Ishikawa (cell line): ENCODE results near the gene RSL1D1.

Experiments used
- CEBPB ChIP-seq: IDR thresholded peaks from 2 replicates; pipeline ENCODE4 v1.6.1; 2012
- CREB1 ChIP-seq: IDR thresholded peaks from 2 replicates; pipeline ENCODE4 v1.6.1; 2012; ENCODE audit warnings: low read depth
- EGR1 ChIP-seq: IDR thresholded peaks from 2 replicates; pipeline ENCODE4 v1.6.1; 2012
- EP300 ChIP-seq: IDR thresholded peaks from 2 replicates; pipeline ENCODE4 v1.6.1; 2012; ENCODE audit warnings: borderline replicate concordance
- FOXM1 ChIP-seq: IDR thresholded peaks from 2 replicates; pipeline ENCODE4 v1.6.1; 2012; ENCODE audit warnings: low read depth, borderline replicate concordance
- MAX ChIP-seq: IDR thresholded peaks from 2 replicates; pipeline ENCODE4 v1.6.1; 2012
- NFIC ChIP-seq: IDR thresholded peaks from 2 replicates; pipeline ENCODE4 v1.6.1; 2012
- RAD21 ChIP-seq: IDR thresholded peaks from 2 replicates; pipeline ENCODE4 v1.6.1; 2012; ENCODE audit warnings: low read depth
- REST ChIP-seq: IDR thresholded peaks from 2 replicates; pipeline ENCODE4 v1.6.1; 2012; ENCODE audit warnings: low read depth, mild to moderate bottlenecking
- TAF1 ChIP-seq: IDR thresholded peaks from 2 replicates; pipeline ENCODE4 v1.6.1; 2012; ENCODE audit warnings: low read depth, mild to moderate bottlenecking
- TCF12 ChIP-seq: IDR thresholded peaks from 2 replicates; pipeline ENCODE4 v1.6.1; 2012; ENCODE audit warnings: low read depth
- TEAD4 ChIP-seq: IDR thresholded peaks from 2 replicates; pipeline ENCODE4 v1.6.1; 2012
- USF1 ChIP-seq: IDR thresholded peaks from 2 replicates; pipeline ENCODE4 v1.6.1; 2012
- YY1 ChIP-seq: IDR thresholded peaks from 2 replicates; pipeline ENCODE4 v1.6.1; 2012; ENCODE audit warnings: low read depth
- ZBTB7A ChIP-seq: IDR thresholded peaks from 2 replicates; pipeline ENCODE4 v1.6.1; 2012; ENCODE audit warnings: low read depth

The RSL1D1 gene

GRCh38 chr16:11791144-11791828 is 60.1 kb downstream of the RSL1D1 start:
- TF ChIP-seq FOXM1, result no peak
- no peak for TF ChIP-seq EGR1
- no peak for TF ChIP-seq TAF1
- no peak for TF ChIP-seq REST
- TF ChIP-seq CEBPB, result no peak
- no peak for TF ChIP-seq TCF12
- TF ChIP-seq EP300, result no peak
- TF ChIP-seq USF1, result no peak
- no peak for TF ChIP-seq ZBTB7A
- no peak for TF ChIP-seq TEAD4
- TF ChIP-seq NFIC, result no peak
- TF ChIP-seq RAD21, result no peak
- TF ChIP-seq CREB1, result no peak
- no peak for TF ChIP-seq MAX
- no peak for TF ChIP-seq YY1

- TF ChIP-seq EP300 (no peak), RAD21 (no peak), MAX (no peak), TAF1 (no peak), EGR1 (no peak), USF1 (no peak), FOXM1 (no peak), REST (no peak), CREB1 (no peak), YY1 (no peak), NFIC (no peak), ZBTB7A (no peak), TEAD4 (no peak), TCF12 (no peak), CEBPB (no peak)
These were observed 62.4 kb downstream of the RSL1D1 start for GRCh38 chr16:11788914-11789313.

- TF ChIP-seq EP300 (no peak), ZBTB7A (no peak), TAF1 (no peak), NFIC (no peak), TCF12 (no peak), EGR1 (no peak), CREB1 (no peak), YY1 (no peak), TEAD4 (no peak), MAX (no peak), FOXM1 (no peak), USF1 (no peak), CEBPB (no peak), RAD21 (no peak), REST (no peak)
These were observed 67.3 kb downstream of the RSL1D1 start for GRCh38 chr16:11784038-11784369.
